Muscle of back (tissue), 11 donors: ENCODE results near the gene ACVRL1. TPM values are rescaled to one million over a fixed set of nuclear protein-coding genes. Genes with fewer than 3 reads are reported as not detected.
A peak's percentile ranks its signal among the peaks of the same experiment; 100 is the strongest.

Source experiments
- DNase-seq, 3 donors: peaks; one replicate each; pipeline versions ENCODE4 v3.0.0 to v3.0.0-alpha.2; 2013
- polyA plus RNA-seq, 10 donors: library from polyadenylated mRNA; unstranded; fragments of 120-200 nt; gene quantifications; one replicate each; pipeline ENCODE4 v1.2.1, GENCODE V29; 2013; ENCODE audit not compliant: insufficient read length in 10 of 10

The ACVRL1 gene
- polyA plus RNA-seq, 10 donors, result 36.1 to 61.3 (median 43.6) TPM

DNA sequence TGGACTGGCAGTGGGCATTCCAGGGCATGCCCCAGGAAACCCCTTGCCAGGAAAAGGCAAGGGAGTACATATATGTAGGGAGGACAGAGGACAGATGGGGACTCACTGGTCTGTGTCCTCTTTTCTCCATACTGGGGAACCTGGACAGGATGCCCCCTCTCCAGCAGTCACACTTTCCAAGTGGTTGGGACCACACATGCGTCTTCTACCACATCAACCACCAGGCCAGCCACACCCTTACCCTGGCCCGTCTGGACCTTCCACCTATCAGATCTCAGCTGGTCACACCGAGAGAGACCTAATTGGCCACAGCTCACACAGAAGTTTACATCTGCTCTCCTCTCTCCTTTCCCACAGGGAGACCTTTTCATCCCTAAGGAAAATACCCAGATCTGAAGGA lies 11.1 kb upstream of the ACVRL1 start:
- no peak for DNase-seq

DNA sequence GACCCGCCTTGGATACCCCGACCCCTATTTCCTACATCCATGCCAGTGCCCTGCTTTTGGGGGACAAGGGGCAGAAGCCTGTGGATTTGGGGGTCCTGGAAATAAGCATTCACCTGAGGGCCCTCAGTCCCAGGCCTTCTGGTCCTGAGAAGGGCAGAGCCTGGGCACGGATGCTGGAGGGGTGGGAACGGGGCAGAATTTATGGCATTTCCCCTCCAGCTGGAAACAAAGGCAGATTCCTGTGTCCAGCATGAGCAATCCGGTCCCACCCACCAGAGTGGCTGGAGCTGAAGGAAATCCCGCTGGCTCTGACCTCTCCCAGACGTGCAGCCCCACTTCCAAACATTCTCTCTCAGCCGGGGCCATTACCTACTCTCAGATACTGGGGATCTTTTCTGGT lies 10.1 kb upstream of the ACVRL1 start:
- no peak for DNase-seq

DNA sequence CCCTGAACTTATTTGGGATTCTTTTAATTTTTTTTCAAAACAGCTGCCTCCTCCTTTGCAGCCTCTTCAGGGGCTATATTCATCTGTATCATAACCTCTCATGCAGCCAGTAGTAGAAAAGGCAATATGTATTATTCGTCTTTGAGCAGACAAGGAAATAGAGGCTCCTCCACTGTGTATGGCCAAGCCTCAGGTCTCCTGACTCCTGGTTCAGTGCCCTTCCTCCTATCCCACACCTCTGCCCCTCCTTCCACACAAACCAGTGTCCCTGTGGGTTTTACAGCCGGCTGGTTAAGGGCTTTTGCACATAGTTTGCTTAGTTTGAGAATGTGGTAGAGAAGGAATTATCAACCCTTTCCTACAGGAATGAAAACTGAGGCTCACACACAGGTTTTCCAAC lies 8.8 kb upstream of the ACVRL1 start:
- no peak for DNase-seq

DNA sequence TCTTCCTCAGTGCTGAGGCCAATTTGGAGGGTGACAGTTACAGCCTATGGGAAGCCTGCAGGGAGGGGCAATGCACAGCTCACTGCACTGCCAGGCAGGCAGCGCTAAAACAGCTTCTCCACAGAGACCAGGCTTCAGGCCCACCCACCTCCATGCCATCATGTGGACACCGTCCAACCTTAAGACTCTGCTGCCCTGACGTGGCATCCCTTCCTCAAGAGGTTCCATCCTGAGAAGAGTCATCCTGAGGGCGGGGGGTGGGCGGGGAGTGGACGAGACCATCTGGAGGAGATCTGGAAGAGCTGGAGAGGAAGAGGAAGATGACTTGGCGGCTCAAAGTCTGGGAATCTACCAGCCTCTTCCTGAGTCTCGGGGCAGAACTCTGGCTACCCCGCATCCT lies 8.4 kb upstream of the ACVRL1 start:
- DNase-seq, result no peak

DNA sequence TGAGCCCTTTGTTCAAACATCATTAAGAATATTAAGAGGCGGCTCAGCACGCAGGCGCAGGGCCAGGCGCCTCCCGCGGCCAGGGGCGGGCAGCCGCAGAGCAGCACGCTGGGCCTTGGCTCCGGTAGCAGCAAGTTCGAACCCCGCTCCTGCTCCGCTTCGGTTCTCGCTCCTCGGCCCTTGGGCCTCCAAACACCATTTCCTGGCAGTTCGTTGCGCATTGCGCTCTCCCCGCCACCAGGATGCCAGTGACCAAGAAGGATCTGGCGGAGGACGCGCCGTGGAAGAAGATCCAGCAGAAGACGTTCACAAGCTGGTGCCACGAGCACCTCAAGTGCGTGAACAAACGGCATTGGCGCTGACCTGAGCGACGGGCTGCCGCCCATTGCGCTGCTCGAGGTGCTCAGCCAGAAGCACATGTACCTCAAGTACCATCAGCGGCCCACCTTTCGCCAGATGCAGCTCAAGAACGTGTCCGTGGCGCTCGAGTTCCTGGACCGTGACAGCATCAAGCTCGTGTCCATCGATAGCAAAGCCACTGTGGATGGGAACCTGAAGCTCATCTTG lies 6.9 kb upstream of the ACVRL1 start:
- no peak for DNase-seq

DNA sequence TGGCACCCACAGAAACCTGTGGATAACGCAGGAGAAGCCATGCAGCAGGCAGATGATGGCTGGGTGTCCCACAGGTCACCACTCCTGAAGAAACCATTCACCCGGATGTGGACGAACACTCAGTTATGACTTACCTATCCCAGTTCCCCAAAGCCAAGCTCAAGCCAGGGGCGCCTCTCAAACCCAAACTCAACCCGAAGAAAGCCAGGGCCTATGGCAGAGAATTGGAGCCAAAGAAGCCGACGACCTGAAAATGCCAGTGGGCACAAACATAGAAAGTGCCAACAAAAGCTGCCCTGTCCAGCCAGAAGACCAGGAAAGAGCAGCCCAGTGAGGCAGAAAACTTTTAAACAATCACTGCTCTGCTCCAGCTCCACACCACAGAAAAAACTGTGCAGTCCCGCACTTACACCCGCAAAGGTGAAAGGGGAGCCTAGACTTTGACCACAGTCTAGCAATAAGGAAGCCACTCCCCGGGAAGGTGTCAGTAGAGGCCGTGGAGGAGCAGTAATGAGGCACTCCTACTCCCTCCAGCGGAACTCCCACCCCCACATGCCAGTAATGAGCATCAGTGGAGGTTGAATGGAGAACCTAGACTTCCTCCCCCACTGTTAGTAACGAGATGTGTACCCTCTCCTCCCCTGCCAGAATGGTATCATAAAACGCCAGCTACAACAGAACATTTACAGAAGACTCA lies 6.0 kb upstream of the ACVRL1 start:
- no peak for DNase-seq

DNA sequence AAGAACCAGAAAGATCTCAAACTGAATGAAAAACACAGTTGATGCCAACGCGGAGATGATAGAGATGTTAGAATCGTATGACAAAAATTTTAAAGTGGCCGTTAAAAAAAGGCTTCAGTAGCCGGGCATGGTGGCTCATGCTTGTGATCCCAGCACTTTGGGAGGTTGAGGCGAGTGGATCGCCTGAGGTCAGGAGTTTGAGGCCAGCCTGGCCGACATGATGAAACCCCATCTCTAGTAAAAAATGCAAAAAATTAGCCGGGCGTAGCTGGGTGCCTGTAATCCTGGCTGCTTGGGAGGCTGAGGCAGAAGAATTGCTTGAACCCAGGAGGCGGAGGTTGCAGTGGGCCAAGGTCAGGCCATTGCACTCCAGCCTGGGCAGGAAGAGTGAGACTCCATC lies 5.4 kb upstream of the ACVRL1 start:
- no peak for DNase-seq

DNA sequence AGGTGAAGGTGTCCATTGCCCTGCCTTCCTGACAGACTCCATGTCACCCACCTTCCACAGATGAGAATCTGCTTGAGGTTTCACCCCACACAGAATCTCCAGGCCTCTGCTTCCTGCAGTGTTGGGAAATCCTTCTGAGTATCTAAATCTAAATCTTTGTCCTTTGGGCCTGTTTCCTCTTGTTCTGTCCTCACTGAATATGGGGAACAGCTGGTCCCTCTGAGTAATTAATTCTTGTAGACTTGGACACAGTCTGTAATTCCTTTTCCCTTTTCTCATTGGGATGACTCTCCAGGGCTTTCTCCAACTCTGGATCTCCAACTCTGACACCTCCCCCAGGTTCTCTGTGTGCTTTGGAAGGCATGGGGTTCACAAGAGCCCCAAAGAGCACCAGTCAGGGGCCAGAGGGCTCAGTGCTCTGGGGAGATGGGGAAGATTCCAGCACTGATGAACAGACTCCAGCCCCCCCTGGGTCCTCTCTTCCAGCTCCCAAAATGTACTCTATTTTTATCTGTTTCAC lies 2.3 kb upstream of the ACVRL1 start:
- peak in 1 of 3 donors; percentile 84 for DNase-seq

DNA sequence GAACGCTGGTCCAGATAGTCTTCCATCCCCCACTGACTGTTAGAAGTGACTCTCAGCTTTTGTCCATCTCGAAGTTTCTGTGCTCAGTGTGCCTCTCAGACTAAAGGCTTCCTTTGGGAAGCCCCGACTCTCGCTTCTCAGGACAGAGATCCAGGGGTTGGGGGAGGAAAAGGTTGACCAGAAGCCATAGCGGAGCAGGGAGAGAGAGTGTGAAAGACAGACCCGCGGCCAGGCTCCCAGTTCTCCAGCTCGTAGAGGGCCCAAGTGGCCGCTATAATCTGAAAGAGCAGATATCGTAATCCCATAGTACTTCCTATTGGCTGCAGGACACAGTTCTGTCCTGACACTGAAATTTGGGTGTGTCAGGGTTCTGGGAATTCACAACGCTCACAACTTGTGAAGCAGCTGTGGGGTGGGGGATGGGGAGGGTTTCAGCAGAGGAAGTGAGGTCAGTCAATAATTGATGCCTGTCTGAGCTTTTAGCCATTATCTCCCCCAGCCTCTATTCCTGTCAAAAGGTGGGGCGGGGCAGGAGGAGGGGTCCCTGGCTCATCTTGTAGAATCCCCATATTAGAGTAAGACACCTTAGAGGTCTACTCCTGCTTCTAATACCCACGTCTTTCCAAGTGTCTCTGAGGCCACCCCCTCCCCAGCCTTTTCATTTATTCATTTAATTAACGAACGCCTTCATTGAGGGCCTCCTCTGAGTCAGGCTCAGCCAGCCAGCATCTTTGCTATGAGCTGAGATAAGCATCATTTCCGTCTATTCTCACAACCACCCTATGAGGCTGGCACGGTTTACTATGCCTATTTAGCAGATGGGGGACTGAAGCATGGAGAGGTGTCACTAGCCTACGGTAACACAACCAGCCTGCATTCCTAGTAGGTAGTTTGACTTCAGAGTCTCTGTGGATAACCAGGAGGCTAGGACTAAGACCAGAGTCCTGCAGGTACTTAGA lies 1.6 kb upstream of the ACVRL1 start:
- DNase-seq, result peak; percentile 71 to 95 (median 91)

DNA sequence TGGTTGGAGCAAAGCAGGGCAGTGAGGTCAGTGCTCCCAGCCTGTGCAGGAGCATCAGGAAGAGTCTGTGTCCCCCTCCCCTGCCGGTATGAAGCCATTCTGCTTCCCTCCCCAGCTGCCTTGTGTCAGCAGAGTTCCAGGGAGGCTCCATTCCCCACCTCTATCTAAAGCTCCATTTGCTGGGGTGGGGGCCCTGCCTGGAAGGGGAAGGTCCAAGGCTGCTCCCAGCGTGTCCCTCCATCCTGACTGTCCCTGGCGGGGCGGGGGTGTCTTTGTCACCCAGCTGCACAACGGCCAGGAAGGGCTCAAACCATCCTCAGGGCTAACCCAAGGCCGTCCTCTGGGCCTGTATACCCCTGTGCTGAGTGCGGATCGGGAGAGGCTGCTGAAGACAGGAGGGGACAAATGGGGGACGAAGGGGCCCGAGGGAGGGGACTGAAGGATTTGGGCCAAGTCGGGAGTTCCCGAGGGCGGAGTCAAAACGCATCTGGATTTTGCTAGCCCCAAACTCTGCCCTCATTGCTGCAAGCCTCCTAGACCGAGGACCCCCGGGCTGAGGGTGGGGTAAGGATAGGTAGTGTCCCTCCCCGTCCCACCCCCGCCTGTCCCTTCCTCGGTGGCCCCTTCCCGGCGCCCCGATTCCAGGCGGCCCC lies 748 bp upstream of the ACVRL1 start:
- peak in 1 of 3 donors; percentile 79 for DNase-seq

DNA sequence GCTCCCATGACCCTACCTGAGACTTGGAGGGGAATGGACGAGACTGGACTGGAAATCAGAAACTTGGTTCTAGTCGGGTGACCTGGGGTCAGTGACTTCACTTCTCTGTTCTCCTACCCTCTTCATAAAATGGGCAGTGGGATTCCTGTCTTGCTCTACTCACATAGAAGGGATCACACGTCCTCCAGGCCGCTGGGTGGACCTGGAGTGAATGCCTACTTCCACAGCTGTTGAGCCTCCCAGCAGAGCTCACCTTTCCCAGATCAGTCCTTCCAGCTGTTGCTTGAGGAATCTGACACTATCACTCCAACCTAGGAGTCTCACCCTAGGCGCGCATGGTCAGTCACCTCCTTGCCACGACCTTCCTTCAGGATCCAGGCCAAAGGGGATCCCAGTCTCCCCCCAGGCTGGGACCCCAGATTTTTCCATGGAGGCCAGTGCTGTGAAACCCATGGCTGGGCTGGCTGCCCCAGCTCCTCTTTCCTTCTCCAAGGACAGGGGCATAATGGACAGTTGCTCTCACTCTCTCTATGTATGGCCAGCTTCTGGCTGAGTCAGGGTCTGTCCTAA lies 637 bp downstream of the ACVRL1 start:
- DNase-seq, result peak in 1 of 3 donors; percentile 64

DNA sequence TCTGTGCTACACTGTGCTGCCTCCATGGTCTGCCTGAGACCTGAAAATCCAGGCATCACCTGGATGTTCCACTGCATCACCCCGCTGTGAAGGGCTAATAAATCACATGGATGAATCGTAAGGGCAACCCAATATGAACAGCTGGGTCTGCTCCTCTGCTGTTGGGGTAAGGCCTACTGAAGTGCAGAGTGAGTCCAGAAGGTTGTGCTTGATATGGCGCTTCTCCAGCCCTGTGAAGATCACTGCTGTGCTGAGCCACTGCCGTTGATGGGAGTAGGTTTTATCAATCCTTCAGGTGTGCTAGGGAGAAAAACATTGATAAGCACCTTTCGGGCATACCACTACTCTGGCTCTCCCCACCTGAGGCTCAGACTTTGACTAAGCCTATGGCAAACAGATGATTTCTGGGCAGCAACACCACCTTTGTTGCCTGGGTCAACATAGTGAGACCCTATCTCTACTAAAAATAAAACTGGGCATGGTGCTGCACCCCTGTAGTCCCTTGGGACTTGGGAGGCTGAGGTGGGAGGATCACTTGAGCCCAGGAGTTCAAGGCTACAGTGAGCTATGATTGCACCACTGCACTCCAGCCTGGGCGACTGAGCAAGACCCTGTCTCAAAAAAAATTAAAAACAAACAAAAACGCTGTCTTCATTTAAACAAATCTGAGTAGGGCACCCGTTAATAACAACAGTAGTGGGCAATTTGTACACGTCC lies 1.7 kb downstream of the ACVRL1 start:
- DNase-seq, result no peak

DNA sequence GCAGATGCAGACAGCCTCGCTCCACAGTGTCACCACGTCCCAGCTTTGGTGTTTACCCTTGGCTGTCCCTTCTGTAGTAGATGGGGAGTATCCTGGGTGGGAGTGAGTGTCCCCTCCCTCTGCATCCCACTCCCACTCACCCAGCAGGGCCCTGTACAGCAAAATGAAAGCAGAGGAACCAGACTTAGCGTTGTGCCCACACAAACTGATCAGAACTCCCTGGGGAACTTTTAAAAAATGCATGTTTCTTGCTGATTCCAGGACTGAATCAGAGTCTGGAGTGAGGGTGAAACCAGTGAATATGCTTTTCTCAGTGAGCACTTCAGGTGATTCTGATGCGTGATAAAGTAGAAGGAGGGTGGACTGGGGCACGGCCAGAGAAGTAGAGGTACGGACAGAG lies 2.9 kb downstream of the ACVRL1 start:
- DNase-seq, result no peak

DNA sequence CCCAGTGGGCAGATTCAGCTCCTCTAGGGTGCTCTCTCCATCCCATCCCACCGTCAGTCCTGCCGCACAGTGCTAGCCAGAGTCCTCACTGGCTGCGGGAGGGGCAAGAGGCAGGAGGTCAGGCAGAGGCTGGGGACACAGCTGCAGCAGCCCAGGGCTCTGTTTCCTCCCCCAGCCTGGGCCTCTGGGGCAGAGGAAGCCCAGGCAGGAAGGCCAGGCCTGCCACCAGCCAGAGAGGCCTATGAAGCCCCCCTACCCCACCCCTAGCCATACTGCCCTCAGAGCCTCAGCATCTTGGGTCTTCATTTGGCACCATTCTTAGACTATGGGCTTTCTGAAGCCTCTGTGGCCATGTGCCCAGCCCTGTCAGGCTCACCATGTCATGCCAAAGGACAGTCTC lies 3.4 kb downstream of the ACVRL1 start:
- peak in 1 of 3 donors; percentile 59 for DNase-seq

DNA sequence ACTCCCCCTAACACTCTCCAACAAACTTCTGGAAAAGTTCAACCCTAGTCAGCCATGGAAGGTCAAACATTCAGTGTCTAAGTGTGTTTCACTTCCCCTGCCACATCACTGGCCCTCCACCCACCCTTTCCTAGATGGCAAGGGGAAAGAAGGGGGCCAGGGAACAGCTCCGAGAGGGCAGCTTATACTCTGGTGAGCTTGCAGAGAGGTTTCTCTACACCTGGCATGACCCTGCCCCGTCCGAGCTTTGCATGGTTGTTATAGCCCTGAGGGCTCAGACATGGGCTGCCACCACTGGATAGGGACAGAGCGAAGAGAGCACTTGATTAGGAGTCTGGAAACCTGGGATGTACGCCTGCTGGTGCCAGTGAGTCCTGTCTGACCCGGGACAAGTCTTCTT lies 4.0 kb downstream of the ACVRL1 start:
- DNase-seq, result no peak

DNA sequence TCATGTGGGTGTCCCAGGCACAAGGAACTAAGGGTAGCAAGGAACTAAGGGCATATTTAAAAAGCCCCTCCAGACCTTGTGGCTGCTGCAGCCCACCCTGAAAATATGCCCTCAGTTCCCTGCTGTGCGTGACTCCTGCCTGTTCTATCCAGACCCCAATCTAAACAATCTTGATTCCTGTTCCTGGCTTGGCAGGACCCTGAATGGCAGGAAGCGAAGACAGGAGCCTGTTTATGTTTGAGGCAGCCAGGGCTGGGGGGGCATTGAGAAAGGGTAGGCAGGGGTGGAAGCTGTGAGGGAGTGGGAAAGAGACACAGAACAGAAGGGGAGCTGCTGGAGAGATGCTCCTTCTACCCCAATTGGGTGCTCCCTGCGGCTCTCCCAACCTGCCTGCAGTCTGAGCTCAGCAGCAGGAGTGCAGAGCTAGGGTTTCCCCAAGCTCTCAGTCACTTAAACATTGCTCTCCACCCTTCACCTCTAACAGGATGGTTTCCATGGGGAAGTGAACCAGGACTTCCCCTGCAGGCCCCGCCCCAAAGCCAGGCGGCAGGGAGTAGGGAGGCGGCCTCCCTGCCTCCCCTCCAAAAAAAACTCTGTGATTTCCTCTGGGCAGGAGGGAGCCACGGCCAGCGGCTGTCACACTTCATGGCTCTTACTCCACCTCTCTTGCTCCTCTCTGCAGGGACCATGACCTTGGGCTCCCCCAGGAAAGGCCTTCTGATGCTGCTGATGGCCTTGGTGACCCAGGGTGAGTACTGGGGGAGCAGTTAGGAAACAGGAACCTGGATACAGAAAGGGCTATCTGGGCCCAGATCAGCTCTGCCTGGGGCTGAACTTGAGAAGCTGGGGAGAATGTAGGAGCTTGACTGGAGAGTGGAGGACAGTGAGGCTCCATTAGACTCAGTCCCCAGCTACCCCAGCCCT lies 4.7 kb downstream of the ACVRL1 start:
- no peak for DNase-seq

DNA sequence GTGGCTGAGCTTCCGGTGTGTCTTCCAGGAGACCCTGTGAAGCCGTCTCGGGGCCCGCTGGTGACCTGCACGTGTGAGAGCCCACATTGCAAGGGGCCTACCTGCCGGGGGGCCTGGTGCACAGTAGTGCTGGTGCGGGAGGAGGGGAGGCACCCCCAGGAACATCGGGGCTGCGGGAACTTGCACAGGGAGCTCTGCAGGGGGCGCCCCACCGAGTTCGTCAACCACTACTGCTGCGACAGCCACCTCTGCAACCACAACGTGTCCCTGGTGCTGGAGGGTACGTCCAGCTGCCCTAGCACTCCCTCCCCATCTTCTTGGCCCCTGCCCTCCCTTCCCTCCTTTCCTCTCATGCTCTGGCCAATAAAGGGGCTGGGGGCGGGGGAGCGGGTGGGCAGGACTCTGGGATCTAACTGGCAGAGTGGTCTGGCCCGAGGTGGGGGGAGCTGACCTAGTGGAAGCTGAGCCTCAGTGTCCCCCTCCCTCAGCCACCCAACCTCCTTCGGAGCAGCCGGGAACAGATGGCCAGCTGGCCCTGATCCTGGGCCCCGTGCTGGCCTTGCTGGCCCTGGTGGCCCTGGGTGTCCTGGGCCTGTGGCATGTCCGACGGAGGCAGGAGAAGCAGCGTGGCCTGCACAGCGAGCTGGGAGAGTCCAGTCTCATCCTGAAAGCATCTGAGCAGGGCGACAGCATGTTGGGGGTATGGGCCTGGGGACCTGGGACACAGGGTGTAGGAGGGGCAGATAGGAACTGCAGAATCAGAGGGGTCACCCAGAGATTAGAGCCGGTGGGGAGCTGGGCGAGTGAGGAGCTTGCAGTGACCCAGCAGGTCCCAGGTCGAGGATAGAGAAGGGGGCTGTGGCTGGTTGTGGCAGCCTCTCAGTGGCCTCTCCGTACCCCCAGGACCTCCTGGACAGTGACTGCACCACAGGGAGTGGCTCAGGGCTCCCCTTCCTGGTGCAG lies 6.0 kb downstream of the ACVRL1 start:
- no peak for DNase-seq
